H1 (cell line): ENCODE measurements around the gene FXYD5.

Experiments used
- BRCA1 ChIP-seq: IDR thresholded peaks from 2 replicates; pipeline ENCODE4 v1.6.1; 2012; ENCODE audit warnings: low read depth, low read length, improper control_type of control experiment
- CBX8 ChIP-seq: fragments of 300-800, 300-1000 bp; sonication (generic); IDR thresholded peaks from 2 replicates; pipeline ENCODE4 v1.7.1; 2016; ENCODE audit warnings: low read depth, low read length, borderline replicate concordance
- CEBPB ChIP-seq: IDR thresholded peaks from 2 replicates; pipeline ENCODE4 v1.6.1; 2012; ENCODE audit warnings: low read depth, low read length
- CTCF ChIP-seq, 3 experiments: IDR thresholded peaks; 1 replicate in 2 of 3; 2 replicates in 1 of 3; pipeline versions ENCODE4 v1.5.1 to v1.6.1; 2011; ENCODE audit warnings: low read length in 3 of 3, mild to moderate bottlenecking in 3 of 3, inconsistent platforms in 2 of 3, low read depth in 1 of 3, moderate library complexity in 1 of 3; ENCODE audit not compliant: insufficient read depth in 1 of 3; ENCODE audit errors: control extremely low read depth in 1 of 3
- EGR1 ChIP-seq: IDR thresholded peaks from 2 replicates; pipeline ENCODE4 v1.6.1; 2011; ENCODE audit warnings: low read depth, low read length, borderline replicate concordance
- GABPA ChIP-seq: IDR thresholded peaks from 2 replicates; pipeline ENCODE4 v1.6.1; 2011; ENCODE audit warnings: mild to moderate bottlenecking, low read length, moderate library complexity, borderline replicate concordance; ENCODE audit not compliant: insufficient read depth
- GTF2F1 ChIP-seq: IDR thresholded peaks from 2 replicates; pipeline ENCODE4 v1.6.1; 2012; ENCODE audit warnings: low read depth, low read length, improper control_type of control experiment, borderline replicate concordance
- JUN ChIP-seq: IDR thresholded peaks from 2 replicates; pipeline ENCODE4 v1.6.1; 2011; ENCODE audit warnings: low read depth, mild to moderate bottlenecking, improper control_type of control experiment, low read length
- KDM5A ChIP-seq: fragments of 200-600 bp; IDR thresholded peaks from 2 replicates; pipeline ENCODE4 v1.7.1; 2012; ENCODE audit warnings: mild to moderate bottlenecking, low read length, inconsistent platforms, mixed read lengths
- NRF1 ChIP-seq: IDR thresholded peaks from 2 replicates; pipeline ENCODE4 v1.6.1; 2011; ENCODE audit warnings: mild to moderate bottlenecking, low read depth, low read length, improper control_type of control experiment
- POLR2A ChIP-seq, 2 experiments: IDR thresholded peaks; 1 replicate in 1 of 2; 2 replicates in 1 of 2; pipeline ENCODE4 v1.6.1; 2011; ENCODE audit warnings: low read depth in 2 of 2, low read length in 2 of 2, mild to moderate bottlenecking in 2 of 2; ENCODE audit errors: control extremely low read depth in 1 of 2
- POLR2AphosphoS5 ChIP-seq: IDR thresholded peaks from 2 replicates; pipeline ENCODE4 v1.6.1; 2011; ENCODE audit warnings: low read depth, low read length
- SP1 ChIP-seq: IDR thresholded peaks from 2 replicates; pipeline ENCODE4 v1.6.1; 2011; ENCODE audit warnings: low read depth, low read length
- TAF1 ChIP-seq: IDR thresholded peaks from 2 replicates; pipeline ENCODE4 v1.6.1; 2011; ENCODE audit warnings: mild to moderate bottlenecking, low read depth, low read length

- TF ChIP-seq NRF1, result no peak
- no peak for TF ChIP-seq POLR2AphosphoS5
- no peak for TF ChIP-seq KDM5A
- TF ChIP-seq CTCF (IDR thresholded peaks at IDR 0.05; ENCODE audit: control extremely low read depth in 1 of 3, insufficient read depth in 1 of 3, low read depth in 1 of 3, low read length in 3 of 3), result no peak
- TF ChIP-seq GTF2F1, result no peak
- no peak for TF ChIP-seq GABPA
- no peak for TF ChIP-seq CBX8
- TF ChIP-seq CEBPB, result no peak
- TF ChIP-seq EGR1, result no peak
- TF ChIP-seq SP1, result no peak
- TF ChIP-seq POLR2A (IDR thresholded peaks at IDR 0.05; ENCODE audit: control extremely low read depth in 1 of 2, low read depth in 2 of 2, low read length in 2 of 2), result no peak
- no peak for TF ChIP-seq TAF1
- TF ChIP-seq BRCA1, result no peak
- TF ChIP-seq JUN, result no peak
Observed at GRCh38 chr19:35207391-35207871, 52.9 kb downstream of the FXYD5 start.
